Measurements from ENCODE around the gene ASPG.

Gene ASPG

GRCh38 chr14:104085032-104085888 lies at the start of gene ASPG:
Gene ASPG, plus strand, starts transcription at chr14:104085700. Its CDS starts 71 bp downstream, at chr14:104085771.
- DNase-seq (ENCODE audit: low spot score), result peak; percentile 25

DNA sequence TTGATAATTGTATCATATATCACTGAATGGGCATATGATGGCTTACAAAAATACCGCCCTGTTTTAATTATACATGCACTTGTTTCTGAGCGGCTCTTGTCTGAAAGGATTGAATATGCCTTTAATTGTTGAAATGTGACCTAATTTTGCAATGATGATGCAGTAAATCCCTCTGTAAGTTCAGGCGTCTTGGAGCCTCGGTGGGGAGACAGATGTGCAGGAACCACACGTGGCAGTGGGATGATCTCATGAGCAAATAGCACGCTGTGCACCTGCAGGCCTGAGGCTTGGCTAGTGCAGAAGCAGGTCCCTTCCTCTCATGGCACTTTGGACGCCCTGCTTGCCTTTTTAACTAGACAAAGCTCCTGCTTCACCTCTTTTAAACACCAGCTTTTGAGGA lies 49.3 kb upstream of the ASPG start:
- DNase-seq (ENCODE audit: low spot score), result no peak

DNA sequence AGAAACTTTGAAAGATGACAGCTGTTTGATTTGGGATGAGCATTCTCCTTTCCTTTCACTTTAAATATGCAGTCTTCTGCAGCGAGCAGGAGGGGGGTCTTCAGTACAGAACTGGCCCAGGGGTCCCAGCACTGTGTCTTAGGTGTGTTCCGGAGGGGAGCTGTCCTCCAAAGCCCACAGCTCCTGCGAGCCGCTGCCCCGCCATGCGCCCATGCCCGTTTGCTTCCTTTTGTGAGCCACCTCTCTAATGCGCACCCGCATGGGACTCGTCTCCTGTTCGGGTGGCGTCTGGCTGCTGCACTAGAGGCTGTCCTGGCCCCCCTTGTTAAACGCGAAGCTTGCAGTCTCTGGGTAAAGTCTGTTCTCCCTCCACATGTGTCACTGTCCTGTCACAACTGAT lies 48.4 kb upstream of the ASPG start:
- DNase-seq (ENCODE audit: low spot score), result no peak

GRCh38 chr14:104037903-104038302 lies 47.6 kb upstream of the ASPG start:
- DNase-seq (ENCODE audit: low spot score), result no peak

GRCh38 chr14:104039214-104039613 lies 46.3 kb upstream of the ASPG start:
- no peak for DNase-seq (ENCODE audit: low spot score)

GRCh38 chr14:104040539-104040938 lies 45.0 kb upstream of the ASPG start:
- no peak for DNase-seq (ENCODE audit: low spot score)

GRCh38 chr14:104041430-104042104 lies 43.9 kb upstream of the ASPG start:
- no peak for DNase-seq (ENCODE audit: low spot score)

- no peak for DNase-seq (ENCODE audit: low spot score)
Observed at GRCh38 chr14:104044016-104044415, 41.5 kb upstream of the ASPG start.

GRCh38 chr14:104047761-104048160 lies 37.7 kb upstream of the ASPG start:
- no peak for DNase-seq (ENCODE audit: low spot score)

- DNase-seq (ENCODE audit: low spot score), result no peak
Observed at GRCh38 chr14:104048758-104049507, 36.6 kb upstream of the ASPG start.

- DNase-seq (ENCODE audit: low spot score), result no peak
Observed at GRCh38 chr14:104049576-104050240, 35.8 kb upstream of the ASPG start.

- DNase-seq (ENCODE audit: low spot score), result no peak
Observed at GRCh38 chr14:104051092-104051813, 34.2 kb upstream of the ASPG start.

DNA sequence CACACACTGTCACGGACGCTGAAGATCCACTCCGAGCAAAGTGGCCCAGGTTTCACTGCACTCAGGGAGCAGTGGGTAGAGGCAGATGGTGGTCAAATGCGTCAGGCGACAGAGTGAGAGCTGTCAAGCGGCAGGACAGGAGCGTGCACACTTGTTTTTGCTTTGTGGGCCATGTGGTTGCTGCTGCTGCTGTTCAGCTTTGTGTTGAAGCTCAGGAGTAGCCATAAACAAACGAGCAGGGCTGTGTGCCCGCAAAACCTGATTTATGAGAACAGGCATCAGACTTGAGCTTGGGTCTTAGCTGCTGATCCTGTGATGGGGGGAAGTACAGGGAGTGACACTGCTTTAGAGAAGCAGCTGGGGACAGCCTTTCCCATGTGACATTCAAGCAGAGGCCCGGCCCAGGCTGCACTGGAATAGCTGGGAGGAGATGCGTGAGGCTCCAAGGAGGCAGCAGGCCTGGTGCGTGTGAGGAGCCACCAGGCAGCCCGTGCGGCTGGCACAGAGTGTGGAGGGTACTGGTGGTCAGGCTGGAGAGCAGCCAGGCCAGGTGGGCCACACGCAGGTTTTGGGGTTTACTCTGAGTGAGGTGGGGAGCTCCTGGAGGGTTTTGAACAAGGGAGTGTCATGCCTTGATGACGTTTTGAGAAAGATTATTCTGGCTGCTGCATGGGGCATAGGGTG lies 31.1 kb upstream of the ASPG start:
- no peak for DNase-seq (ENCODE audit: low spot score)

DNA sequence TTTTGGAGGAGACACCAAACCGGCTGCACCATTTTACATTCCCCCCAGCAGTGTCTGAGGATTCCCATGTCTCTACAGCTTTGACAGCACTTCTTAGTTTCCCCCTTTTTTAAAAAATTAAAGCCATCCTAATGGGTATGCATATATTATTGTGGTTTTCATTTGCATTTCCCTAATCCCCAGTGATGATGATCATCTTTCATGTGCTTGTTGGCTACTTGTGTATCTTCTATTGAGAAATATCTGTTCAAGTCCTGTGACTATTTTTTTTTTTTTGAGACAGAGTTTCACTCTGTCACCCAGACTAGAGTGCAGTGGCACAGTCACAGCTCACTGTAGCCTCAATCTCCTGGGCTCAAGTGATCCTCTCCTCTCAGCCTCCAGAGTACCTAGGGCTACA lies 23.2 kb upstream of the ASPG start:
- no peak for DNase-seq (ENCODE audit: low spot score)

- DNase-seq (ENCODE audit: low spot score), result no peak
Observed at GRCh38 chr14:104064003-104064402, 21.5 kb upstream of the ASPG start.

DNA sequence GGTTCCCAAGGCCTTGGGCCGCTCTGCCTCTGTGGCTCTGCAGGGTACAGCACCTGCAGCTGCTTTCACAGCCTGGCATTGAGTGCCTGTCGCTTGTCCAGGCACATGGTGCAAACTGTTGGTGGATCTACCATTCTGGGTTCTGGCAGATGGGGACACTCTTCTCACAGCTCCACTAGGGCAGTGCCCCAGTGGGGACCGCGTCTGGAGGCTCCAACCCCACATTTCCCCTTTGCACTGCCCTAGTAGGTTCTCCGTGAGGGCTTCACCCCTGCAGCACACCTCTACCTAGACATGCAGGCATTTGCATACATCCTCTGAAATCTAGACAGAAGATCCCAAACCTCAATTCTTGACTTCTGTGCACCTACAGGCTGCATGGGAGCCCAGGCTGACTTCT lies 19.2 kb upstream of the ASPG start:
- DNase-seq (ENCODE audit: low spot score), result no peak

GRCh38 chr14:104066719-104067295 lies 18.7 kb upstream of the ASPG start:
- DNase-seq (ENCODE audit: low spot score), result no peak

GRCh38 chr14:104069541-104069940 lies 16.0 kb upstream of the ASPG start:
- no peak for DNase-seq (ENCODE audit: low spot score)

GRCh38 chr14:104072586-104072985 lies 12.9 kb upstream of the ASPG start:
- no peak for DNase-seq (ENCODE audit: low spot score)

GRCh38 chr14:104073764-104074163 lies 11.7 kb upstream of the ASPG start:
- DNase-seq (ENCODE audit: low spot score), result no peak

Data from hematopoietic multipotent progenitor cell treated with erythropoietin and hydrocortisone succinate and interleukin-3 and kit ligand, for 17 days (in vitro differentiated cells).